ENCODE results near the gene ACE. TPM values are rescaled to one million over a fixed set of nuclear protein-coding genes. Genes with fewer than 3 reads are reported as not detected.

ACE gene
- total RNA-seq, 1 experiment from 2014 or later: 9.1 TPM

DNA sequence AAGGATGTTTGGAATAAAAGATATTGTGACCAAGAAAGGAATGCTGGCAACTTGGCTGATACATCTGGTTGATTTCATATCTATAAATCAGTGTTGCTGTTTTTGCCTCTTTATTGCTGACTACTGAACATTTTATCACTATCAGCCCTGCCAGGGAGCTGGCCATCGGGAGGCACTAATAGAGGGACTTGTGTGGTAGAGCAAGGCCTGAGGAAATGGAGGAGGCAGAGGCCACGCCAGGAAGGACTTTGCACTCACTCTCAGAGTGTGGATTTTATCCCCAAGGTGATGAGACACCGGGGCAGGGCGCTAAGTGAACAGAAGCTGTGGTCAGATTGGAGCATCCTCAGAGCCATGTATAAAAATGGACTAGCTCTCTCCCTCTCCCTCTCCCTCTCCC lies 21.4 kb upstream of the ACE start:
- CTCF ChIA-PET: no interaction called here
- no peaks in the 10 kb centered on the region for H3K9me2 ChIP-seq (replicated peaks; ENCODE audit: low read length)
- H3K9ac ChIP-seq (ENCODE audit: low read length): no peak overlapping the region
- no peak for ATAC-seq
- H3K4me3 ChIP-seq (ENCODE audit: low read length): no peak overlapping the region
- H3K9me3 ChIP-seq (ENCODE audit: low read length): no peaks in the 10 kb centered on the region
- DNase-seq: no peak
- no peaks in the 10 kb centered on the region for H3K79me2 ChIP-seq (ENCODE audit: low read length)
- no peaks in the 10 kb centered on the region for H4K20me1 ChIP-seq (ENCODE audit: low read length)
- H3K4me1 ChIP-seq (ENCODE audit: insufficient read depth, low read length): peaks cover 13% of the 10 kb centered on the region
- H3K27me3 ChIP-seq (ENCODE audit: low read length): no peaks in the 10 kb centered on the region
- H3F3A ChIP-seq (ENCODE audit: low read length, unreplicated experiment): no peaks in the 10 kb centered on the region
- intact Hi-C loops (cut with micrococcal nuclease): no loop called here
- no peaks in the 10 kb centered on the region for H3K36me3 ChIP-seq (ENCODE audit: low read depth, low read length)
- no TSS peak for BruUV-seq (replicated peaks)
- H2AFZ ChIP-seq (ENCODE audit: low read length): no peak overlapping the region
- POLR2A ChIA-PET (ENCODE audit: unreplicated experiment): no interaction called here
- H3K27ac ChIP-seq (ENCODE audit: low read length): no peak overlapping the region
- no peak overlapping the region for H3K4me2 ChIP-seq (ENCODE audit: low read length)
- TF ChIP-seq, protein P1, sequence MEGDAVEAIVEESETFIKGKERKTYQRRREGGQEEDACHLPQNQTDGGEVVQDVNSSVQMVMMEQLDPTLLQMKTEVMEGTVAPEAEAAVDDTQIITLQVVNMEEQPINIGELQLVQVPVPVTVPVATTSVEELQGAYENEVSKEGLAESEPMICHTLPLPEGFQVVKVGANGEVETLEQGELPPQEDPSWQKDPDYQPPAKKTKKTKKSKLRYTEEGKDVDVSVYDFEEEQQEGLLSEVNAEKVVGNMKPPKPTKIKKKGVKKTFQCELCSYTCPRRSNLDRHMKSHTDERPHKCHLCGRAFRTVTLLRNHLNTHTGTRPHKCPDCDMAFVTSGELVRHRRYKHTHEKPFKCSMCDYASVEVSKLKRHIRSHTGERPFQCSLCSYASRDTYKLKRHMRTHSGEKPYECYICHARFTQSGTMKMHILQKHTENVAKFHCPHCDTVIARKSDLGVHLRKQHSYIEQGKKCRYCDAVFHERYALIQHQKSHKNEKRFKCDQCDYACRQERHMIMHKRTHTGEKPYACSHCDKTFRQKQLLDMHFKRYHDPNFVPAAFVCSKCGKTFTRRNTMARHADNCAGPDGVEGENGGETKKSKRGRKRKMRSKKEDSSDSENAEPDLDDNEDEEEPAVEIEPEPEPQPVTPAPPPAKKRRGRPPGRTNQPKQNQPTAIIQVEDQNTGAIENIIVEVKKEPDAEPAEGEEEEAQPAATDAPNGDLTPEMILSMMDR (conservative IDR thresholded peaks at IDR 0.05; ENCODE audit: low read depth, low read length): no peak
- TF ChIP-seq EZH2 (IDR thresholded peaks at IDR 0.05; ENCODE audit: low read length, unreplicated experiment): no peak
- no peak for TF ChIP-seq EZH2phosphoT487 (IDR thresholded peaks at IDR 0.05; ENCODE audit: borderline replicate concordance, low read length)

DNA sequence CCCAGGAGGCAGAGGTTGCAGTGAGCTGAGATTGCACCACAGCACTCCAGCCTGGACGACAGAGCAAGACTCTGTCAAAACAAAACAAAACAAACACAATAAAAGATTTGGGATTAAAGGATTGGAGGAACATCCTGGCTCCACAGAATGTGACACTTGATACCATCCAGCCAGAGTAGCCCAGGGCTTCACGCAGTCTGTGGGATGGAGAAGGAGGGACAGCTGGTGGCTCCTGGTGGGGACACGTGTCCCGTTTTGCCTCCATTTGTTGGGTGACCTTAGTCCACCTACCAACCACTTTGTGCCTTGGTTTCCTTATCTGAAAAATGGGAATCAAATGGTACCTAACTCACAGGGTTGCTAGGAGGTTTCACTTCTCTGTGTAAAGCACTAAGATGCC lies 18.4 kb upstream of the ACE start:
- H3K36me3 ChIP-seq (ENCODE audit: low read depth, low read length): no peaks in the 10 kb centered on the region
- TF ChIP-seq, protein P1 (conservative IDR thresholded peaks at IDR 0.05; ENCODE audit: low read depth, low read length): no peak
- no peak for TF ChIP-seq EZH2phosphoT487 (IDR thresholded peaks at IDR 0.05; ENCODE audit: borderline replicate concordance, low read length)
- TF ChIP-seq EZH2 (IDR thresholded peaks at IDR 0.05; ENCODE audit: low read length, unreplicated experiment): no peak
- H3K9me3 ChIP-seq (ENCODE audit: low read length): no peaks in the 10 kb centered on the region
- intact Hi-C loops (cut with micrococcal nuclease): no loop called here
- H3K27ac ChIP-seq (ENCODE audit: low read length): no peak overlapping the region
- H3K79me2 ChIP-seq (ENCODE audit: low read length): no peaks in the 10 kb centered on the region
- H2AFZ ChIP-seq (ENCODE audit: low read length): no peak overlapping the region
- H4K20me1 ChIP-seq (ENCODE audit: low read length): no peaks in the 10 kb centered on the region
- no peaks in the 10 kb centered on the region for H3K9me2 ChIP-seq (replicated peaks; ENCODE audit: low read length)
- no peaks in the 10 kb centered on the region for H3K27me3 ChIP-seq (ENCODE audit: low read length)
- no peak for DNase-seq
- ChIA-PET POLR2A (ENCODE audit: unreplicated experiment) (no interaction called here), CTCF (no interaction called here)
- no peak overlapping the region for H3K9ac ChIP-seq (ENCODE audit: low read length)
- no peak for ATAC-seq
- no TSS peak for BruUV-seq (replicated peaks)
- no peak overlapping the region for H3K4me3 ChIP-seq (ENCODE audit: low read length)
- peaks cover 26% of the 10 kb centered on the region for H3K4me1 ChIP-seq (ENCODE audit: insufficient read depth, low read length)
- no peaks in the 10 kb centered on the region for H3F3A ChIP-seq (ENCODE audit: low read length, unreplicated experiment)
- H3K4me2 ChIP-seq (ENCODE audit: low read length): no peak overlapping the region

DNA sequence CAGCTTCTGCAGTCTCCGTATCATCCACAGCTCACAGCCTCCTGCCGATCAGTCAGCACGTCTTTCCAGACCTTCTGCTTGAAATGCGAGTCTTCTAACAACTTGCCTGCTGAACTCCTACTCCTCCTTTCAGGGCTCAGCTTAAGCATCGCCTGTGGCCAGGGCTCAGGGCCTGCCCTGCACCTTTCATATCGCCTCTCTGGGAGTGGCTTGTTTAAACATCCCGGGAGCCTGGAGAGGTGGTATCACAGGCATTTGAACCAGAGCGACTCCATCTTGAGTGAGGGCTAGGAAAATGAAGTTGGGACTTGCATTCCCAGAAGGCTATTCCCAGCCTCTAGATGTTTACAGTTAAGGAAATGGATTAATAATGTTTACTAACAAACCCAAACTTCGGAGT lies 16.8 kb upstream of the ACE start:
- Histone ChIP-seq H3K9me3 (ENCODE audit: low read length) (no peaks in the 10 kb centered on the region), H2AFZ (ENCODE audit: low read length) (no peak overlapping the region), H3K9me2 (replicated peaks; ENCODE audit: low read length) (no peaks in the 10 kb centered on the region), H3K9ac (ENCODE audit: low read length) (no peak overlapping the region), H3F3A (ENCODE audit: low read length, unreplicated experiment) (no peaks in the 10 kb centered on the region), H3K27ac (ENCODE audit: low read length) (peak overlapping the region; percentile 71; the same call in 1 of the 2 replicates), H3K4me2 (ENCODE audit: low read length) (0 out of 2 replicates have a peak overlapping the region, but pooled peaks have one; percentile 76), H3K36me3 (ENCODE audit: low read depth, low read length) (no peaks in the 10 kb centered on the region), H3K79me2 (ENCODE audit: low read length) (no peaks in the 10 kb centered on the region), H3K4me3 (ENCODE audit: low read length) (no peak overlapping the region), H3K4me1 (ENCODE audit: insufficient read depth, low read length) (peaks cover 26% of the 10 kb centered on the region), H3K27me3 (ENCODE audit: low read length) (no peaks in the 10 kb centered on the region), H4K20me1 (ENCODE audit: low read length) (no peaks in the 10 kb centered on the region)
- ATAC-seq (no peak), DNase-seq (no peak)
- POLR2A ChIA-PET (ENCODE audit: unreplicated experiment): interaction anchor here (0.8 kb wide), 1 partner anchor 21 kb away, joined by 4 read pairs; no protein-coding TSS in a partner anchor
- CTCF ChIA-PET: no interaction called here
- BruUV-seq (replicated peaks): no TSS peak
- no peak for TF ChIP-seq EZH2phosphoT487 (IDR thresholded peaks at IDR 0.05; ENCODE audit: borderline replicate concordance, low read length)
- TF ChIP-seq, protein P1 (conservative IDR thresholded peaks at IDR 0.05; ENCODE audit: low read depth, low read length): no peak
- no peak for TF ChIP-seq EZH2 (IDR thresholded peaks at IDR 0.05; ENCODE audit: low read length, unreplicated experiment)
- intact Hi-C loops (cut with micrococcal nuclease): loop anchor here (1.0 to 2.0 kb wide), 2 partner anchors 19 to 27 kb away; no protein-coding TSS in a partner anchor

Data from PC-3 (cell line).